Measurements from ENCODE around the gene REPS2.

REPS2 gene

GRCh38 chrX:17056868-17057608, 110.6 kb downstream of the REPS2 start:
- Mint-ChIP-seq H3K9me3 (no peaks in the 10 kb centered on the region), H3K27me3 (no peaks in the 10 kb centered on the region), H3K4me1 (no peaks in the 10 kb centered on the region), H3K36me3 (no peaks in the 10 kb centered on the region), H3K27ac (no peak overlapping the region), H3K4me3 (no peak overlapping the region)
- no peak for ATAC-seq

- ATAC-seq, result no peak
- Mint-ChIP-seq H3K27me3 (no peaks in the 10 kb centered on the region), H3K9me3 (no peaks in the 10 kb centered on the region), H3K36me3 (no peaks in the 10 kb centered on the region), H3K4me1 (no peaks in the 10 kb centered on the region), H3K4me3 (no peak overlapping the region), H3K27ac (no peak overlapping the region)
These were observed 115.6 kb downstream of the REPS2 start for GRCh38 chrX:17062065-17062464.

- Mint-ChIP-seq H3K36me3 (no peaks in the 10 kb centered on the region), H3K27me3 (no peaks in the 10 kb centered on the region), H3K4me1 (no peaks in the 10 kb centered on the region), H3K27ac (no peak overlapping the region), H3K4me3 (no peak overlapping the region), H3K9me3 (no peaks in the 10 kb centered on the region)
- no peak for ATAC-seq
These were observed 118.6 kb downstream of the REPS2 start for GRCh38 chrX:17065100-17065499.

- Mint-ChIP-seq H3K9me3 (no peaks in the 10 kb centered on the region), H3K27me3 (no peaks in the 10 kb centered on the region), H3K4me1 (no peaks in the 10 kb centered on the region), H3K27ac (no peak overlapping the region), H3K4me3 (no peak overlapping the region), H3K36me3 (peaks cover 5% of the 10 kb centered on the region)
- no peak for ATAC-seq
These were observed 121.1 kb downstream of the REPS2 start for GRCh38 chrX:17067534-17067933.

DNA sequence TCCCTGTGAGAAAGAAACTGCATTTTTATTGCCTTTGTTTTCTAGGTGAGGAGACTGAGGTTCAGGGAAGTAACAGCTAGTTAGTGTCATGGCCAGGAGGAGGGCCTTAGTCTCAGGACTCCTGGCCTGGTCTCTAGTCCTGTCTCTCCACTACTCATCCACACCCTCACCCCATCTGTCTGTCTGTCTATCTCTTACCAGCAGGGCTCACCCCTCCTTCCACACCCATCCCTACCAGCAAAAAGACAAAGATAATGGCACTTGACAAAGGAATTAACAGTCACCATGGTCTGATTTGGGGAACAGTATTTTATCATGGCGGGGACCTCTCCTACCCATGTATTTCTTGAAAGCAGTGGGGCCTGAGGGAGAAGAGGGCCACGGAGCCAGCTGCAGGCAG, 125.8 kb downstream of the REPS2 start:
- Mint-ChIP-seq H3K4me1 (no peaks in the 10 kb centered on the region), H3K9me3 (no peaks in the 10 kb centered on the region), H3K4me3 (no peak overlapping the region), H3K27me3 (no peaks in the 10 kb centered on the region), H3K27ac (no peak overlapping the region), H3K36me3 (peaks cover 8% of the 10 kb centered on the region)
- no peak for ATAC-seq

GRCh38 chrX:17072721-17073230, 126.3 kb downstream of the REPS2 start:
- H3K4me1 Mint-ChIP-seq, result no peaks in the 10 kb centered on the region
- H3K27me3 Mint-ChIP-seq, result no peaks in the 10 kb centered on the region
- H3K9me3 Mint-ChIP-seq, result no peaks in the 10 kb centered on the region
- H3K4me3 Mint-ChIP-seq, result no peak overlapping the region
- peaks cover 11% of the 10 kb centered on the region for H3K36me3 Mint-ChIP-seq
- ATAC-seq, result no peak
- no peak overlapping the region for H3K27ac Mint-ChIP-seq

DNA sequence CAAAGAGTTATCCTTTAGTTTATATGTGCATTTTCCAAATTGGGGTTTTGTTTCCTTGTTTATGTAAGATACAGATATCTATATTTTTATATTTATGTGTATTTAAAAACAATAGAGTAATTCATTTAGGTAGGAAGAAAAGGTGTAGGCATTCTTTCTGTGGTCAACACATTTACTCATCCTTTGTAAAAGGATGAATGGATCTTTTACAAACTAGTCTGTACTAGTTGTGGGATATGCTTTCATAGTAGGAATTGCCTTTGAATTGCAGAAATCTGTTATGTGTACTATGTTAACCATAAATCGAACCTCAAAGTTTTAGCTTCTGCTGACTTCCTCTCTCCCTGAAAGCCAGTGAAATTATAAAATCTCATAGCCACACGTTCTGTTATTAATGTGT, 128.5 kb downstream of the REPS2 start:
- H3K27ac Mint-ChIP-seq, result no peak overlapping the region
- no peak overlapping the region for H3K4me3 Mint-ChIP-seq
- no peak for ATAC-seq
- no peaks in the 10 kb centered on the region for H3K9me3 Mint-ChIP-seq
- peaks cover 11% of the 10 kb centered on the region for H3K36me3 Mint-ChIP-seq
- H3K27me3 Mint-ChIP-seq, result no peaks in the 10 kb centered on the region
- no peaks in the 10 kb centered on the region for H3K4me1 Mint-ChIP-seq

DNA sequence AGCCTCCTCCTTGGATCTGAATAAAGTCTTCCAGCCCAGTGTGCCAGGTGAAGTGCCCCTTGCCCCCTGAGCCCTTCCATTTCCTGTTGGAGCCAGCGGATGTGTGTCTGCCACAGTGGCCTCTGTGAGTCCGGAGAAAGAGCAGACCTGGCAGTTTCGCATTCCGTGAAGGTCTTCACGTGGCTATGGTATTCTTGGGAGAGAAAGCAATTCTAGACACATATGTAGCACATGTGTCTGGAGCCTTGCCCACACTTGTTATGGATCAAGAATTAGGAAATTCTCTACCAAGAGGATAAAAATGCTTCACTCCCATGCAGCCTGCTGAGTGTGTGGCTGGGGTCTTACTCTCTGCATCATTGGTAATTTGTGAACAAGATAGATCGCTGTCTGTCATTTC, 130.9 kb downstream of the REPS2 start:
- H3K27ac Mint-ChIP-seq, result no peak overlapping the region
- H3K27me3 Mint-ChIP-seq, result no peaks in the 10 kb centered on the region
- H3K4me1 Mint-ChIP-seq, result no peaks in the 10 kb centered on the region
- no peak for ATAC-seq
- H3K36me3 Mint-ChIP-seq, result peaks cover 5% of the 10 kb centered on the region
- no peak overlapping the region for H3K4me3 Mint-ChIP-seq
- H3K9me3 Mint-ChIP-seq, result no peaks in the 10 kb centered on the region

- no peaks in the 10 kb centered on the region for H3K27me3 Mint-ChIP-seq
- no peak for ATAC-seq
- H3K9me3 Mint-ChIP-seq, result no peaks in the 10 kb centered on the region
These were observed 131.7 kb downstream of the REPS2 start for GRCh38 chrX:17078031-17078720.

DNA sequence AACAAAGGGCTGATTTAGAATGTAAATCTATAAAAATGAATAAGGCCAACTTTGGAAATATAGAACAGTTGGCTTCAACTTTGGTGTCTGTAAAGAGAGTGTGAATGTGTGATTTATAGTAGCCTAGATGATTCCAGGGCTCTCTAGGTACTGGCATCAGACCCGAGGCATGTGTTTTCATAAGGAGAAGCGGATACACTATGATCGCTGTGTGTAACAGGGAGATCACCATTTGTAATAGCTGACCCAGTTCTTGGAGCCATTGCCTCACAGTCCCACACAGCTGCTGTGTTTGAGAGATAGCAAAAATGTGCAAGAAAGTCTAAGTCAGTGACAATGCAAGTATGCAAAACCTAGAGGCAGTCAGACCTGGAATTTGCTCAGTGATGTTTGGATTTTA, 135.1 kb downstream of the REPS2 start:
- Mint-ChIP-seq H3K27me3 (no peaks in the 10 kb centered on the region), H3K36me3 (peaks cover 5% of the 10 kb centered on the region), H3K27ac (no peak overlapping the region), H3K9me3 (no peaks in the 10 kb centered on the region), H3K4me3 (no peak overlapping the region), H3K4me1 (no peaks in the 10 kb centered on the region)
- ATAC-seq, result no peak

More at GRCh38 chrX:17078031-17078720, 131.7 kb downstream of the REPS2 start:
- Mint-ChIP-seq H3K27ac (no peak overlapping the region), H3K4me3 (no peak overlapping the region), H3K36me3 (peaks cover 5% of the 10 kb centered on the region), H3K4me1 (no peaks in the 10 kb centered on the region)

- no peaks in the 10 kb centered on the region for H3K27me3 Mint-ChIP-seq
- no peak for ATAC-seq
- H3K36me3 Mint-ChIP-seq, result peaks cover 5% of the 10 kb centered on the region
- no peak overlapping the region for H3K4me3 Mint-ChIP-seq
- H3K9me3 Mint-ChIP-seq, result no peaks in the 10 kb centered on the region
- no peak overlapping the region for H3K27ac Mint-ChIP-seq
- no peaks in the 10 kb centered on the region for H3K4me1 Mint-ChIP-seq
These were observed 135.5 kb downstream of the REPS2 start for GRCh38 chrX:17081968-17082367.

GRCh38 chrX:17082831-17083230, 136.4 kb downstream of the REPS2 start:
- no peak overlapping the region for H3K4me3 Mint-ChIP-seq
- H3K4me1 Mint-ChIP-seq, result no peaks in the 10 kb centered on the region
- peaks cover 2% of the 10 kb centered on the region for H3K36me3 Mint-ChIP-seq
- no peaks in the 10 kb centered on the region for H3K9me3 Mint-ChIP-seq
- H3K27me3 Mint-ChIP-seq, result no peaks in the 10 kb centered on the region
- ATAC-seq, result no peak
- no peak overlapping the region for H3K27ac Mint-ChIP-seq

DNA sequence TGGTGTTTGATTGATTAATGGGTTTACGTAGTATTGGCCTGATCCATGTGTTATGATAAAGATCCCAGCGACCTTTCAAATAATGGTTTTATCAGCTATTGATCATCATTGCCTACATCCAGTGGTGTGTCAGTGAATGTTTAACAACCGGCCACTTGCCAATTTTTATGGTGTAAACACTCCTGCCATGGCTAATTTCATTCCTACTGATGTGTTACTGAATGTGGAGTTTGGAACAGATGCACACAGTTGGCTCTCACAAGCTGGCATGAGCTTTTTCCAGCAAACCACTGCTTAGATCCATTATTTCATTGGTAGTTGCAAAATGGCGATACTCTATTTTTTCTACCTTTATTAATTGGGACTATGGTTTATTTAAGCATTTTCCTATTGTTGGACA, 139.9 kb downstream of the REPS2 start:
- H3K27ac Mint-ChIP-seq, result no peak overlapping the region
- no peak overlapping the region for H3K4me3 Mint-ChIP-seq
- H3K36me3 Mint-ChIP-seq, result peaks cover 13% of the 10 kb centered on the region
- no peaks in the 10 kb centered on the region for H3K4me1 Mint-ChIP-seq
- no peaks in the 10 kb centered on the region for H3K27me3 Mint-ChIP-seq
- no peak for ATAC-seq
- no peaks in the 10 kb centered on the region for H3K9me3 Mint-ChIP-seq

- no peak overlapping the region for H3K4me3 Mint-ChIP-seq
- no peaks in the 10 kb centered on the region for H3K4me1 Mint-ChIP-seq
- no peaks in the 10 kb centered on the region for H3K27me3 Mint-ChIP-seq
- H3K36me3 Mint-ChIP-seq, result peaks cover 17% of the 10 kb centered on the region
- ATAC-seq, result no peak
- peaks cover 3% of the 10 kb centered on the region for H3K9me3 Mint-ChIP-seq
- H3K27ac Mint-ChIP-seq, result no peak overlapping the region
These were observed 148.7 kb downstream of the REPS2 start for GRCh38 chrX:17095161-17095560.

GRCh38 chrX:17098516-17099247, 152.2 kb downstream of the REPS2 start:
- Mint-ChIP-seq H3K27me3 (no peaks in the 10 kb centered on the region), H3K4me3 (no peak overlapping the region), H3K36me3 (peaks cover 18% of the 10 kb centered on the region), H3K9me3 (peaks cover 3% of the 10 kb centered on the region), H3K27ac (no peak overlapping the region), H3K4me1 (no peaks in the 10 kb centered on the region)
- ATAC-seq, result no peak
